HG03558 (cell line): ENCODE data around the gene CASP5.
"Not testable (repeated sequence)": the region's sequence is repeated elsewhere in the genome, so short reads cannot be mapped to it uniquely, and the experiment has no call there.

Source experiments
- ATAC-seq: cut with Tn5 transposase; IDR thresholded peaks from one replicate; pipeline ENCODE4 v1.9.1; 2021; ENCODE audit warnings: moderate number of reproducible peaks; ENCODE audit not compliant: unreplicated experiment; ENCODE audit errors: extremely low read depth

Gene CASP5

DNA sequence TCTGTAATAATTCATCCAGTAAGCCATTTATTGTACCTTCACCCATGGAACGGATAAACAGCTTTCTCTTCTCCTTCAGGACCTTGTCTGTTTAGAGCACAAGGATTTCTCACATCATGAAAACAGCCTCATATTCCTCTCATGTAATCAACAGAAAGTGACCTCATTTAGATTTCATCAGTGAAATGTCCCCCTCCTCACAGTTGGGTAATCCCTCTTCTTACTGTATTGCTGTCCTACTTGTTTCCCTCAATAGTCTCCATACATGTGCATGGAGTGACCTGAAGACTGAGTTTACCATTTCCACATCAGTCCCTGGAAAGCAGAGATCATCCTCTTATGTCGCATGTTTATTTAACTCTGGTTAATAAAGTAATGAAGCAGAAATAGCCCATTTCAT lies 11.4 kb upstream of the CASP5 start:
- not testable (repeated sequence) for ATAC-seq

GRCh38 chr11:105033781-105034180 lies 10.8 kb upstream of the CASP5 start:
- ATAC-seq, result no peak

- ATAC-seq, result no peak
These were observed 10.4 kb upstream of the CASP5 start for GRCh38 chr11:105033343-105033742.

DNA sequence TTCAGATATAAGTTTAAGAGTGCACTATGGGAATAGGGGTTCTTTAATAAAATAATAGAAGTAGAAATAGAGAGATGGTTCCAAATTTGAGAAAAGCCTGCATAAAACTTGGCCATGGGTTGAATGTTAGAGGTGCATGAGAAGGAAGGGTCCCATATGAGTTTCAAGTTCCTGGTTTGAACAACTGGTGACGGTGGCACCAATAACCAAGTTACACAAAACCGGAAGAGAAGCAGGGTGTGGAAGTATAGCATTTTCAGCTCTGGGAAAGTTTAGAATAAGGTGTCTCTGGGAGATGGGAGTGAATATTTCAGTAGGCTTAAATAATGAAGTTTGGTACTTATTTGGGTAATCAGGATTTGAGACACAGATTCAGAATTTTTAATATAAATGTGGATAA lies 9.5 kb upstream of the CASP5 start:
- no peak for ATAC-seq

GRCh38 chr11:105027678-105028077 lies 4.7 kb upstream of the CASP5 start:
- ATAC-seq, result no peak

DNA sequence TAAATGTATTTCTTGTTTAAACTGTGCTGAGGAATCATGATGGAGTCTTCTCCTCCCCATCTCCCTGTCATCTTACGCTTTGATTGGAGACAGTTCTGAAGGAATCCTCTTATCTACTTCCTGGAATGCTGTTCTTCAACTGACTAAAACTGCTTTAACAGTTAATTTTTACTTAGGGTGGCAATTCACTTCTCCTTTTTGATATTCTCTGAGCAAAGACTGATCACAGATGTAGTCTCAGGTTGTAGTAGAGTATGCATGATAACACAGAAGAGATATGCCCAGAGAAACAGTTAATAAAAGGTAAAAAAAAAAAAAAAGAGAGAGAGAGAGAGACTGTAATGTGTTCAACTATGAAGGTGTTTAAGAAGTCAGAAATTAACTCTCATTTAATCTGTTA lies 1.4 kb upstream of the CASP5 start:
- ATAC-seq, result no peak

GRCh38 chr11:105022527-105022926 lies 441 bp downstream of the CASP5 start:
- ATAC-seq, result no peak

GRCh38 chr11:105007463-105007862 lies 15.5 kb downstream of the CASP5 start:
- no peak for ATAC-seq

DNA sequence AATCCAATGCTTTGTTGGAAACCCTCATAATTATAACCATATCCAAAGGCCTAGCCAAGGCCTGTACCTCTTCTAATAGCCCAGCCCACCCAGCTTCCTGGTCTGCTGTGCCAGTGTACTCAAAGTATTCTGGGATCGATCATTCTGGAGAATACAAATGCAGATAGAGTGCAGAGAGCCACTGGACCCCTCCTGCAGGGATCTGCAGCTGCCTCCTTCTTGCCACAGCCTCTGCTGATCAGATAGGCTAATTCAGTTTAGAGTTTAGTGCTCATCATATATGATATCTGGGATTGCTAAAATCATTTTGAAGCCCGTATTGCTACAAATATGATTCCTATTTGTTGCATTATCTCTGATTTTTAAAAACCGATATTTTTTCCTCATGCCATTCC lies 17.5 kb downstream of the CASP5 start:
- ATAC-seq, result no peak

GRCh38 chr11:105004021-105004420 lies 18.9 kb downstream of the CASP5 start:
- ATAC-seq, result no peak

DNA sequence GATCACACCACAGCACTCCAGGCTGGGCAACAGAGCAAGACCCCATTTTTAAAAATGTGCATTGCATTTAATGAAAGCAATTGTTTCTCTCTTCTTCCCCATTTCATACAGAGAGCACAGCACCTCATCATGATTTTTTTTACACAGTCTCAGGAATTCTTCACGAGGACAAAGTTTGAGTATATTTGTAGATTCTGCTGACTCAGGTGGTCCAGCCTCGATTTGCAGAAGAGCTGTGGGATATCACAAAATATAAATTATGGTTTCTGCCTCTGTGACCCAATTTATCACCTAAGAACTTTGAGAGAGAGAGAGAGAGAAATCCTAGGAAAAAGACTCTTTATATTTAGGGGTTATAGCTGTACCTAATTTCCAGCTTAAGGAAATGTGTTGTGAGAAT lies 19.8 kb downstream of the CASP5 start:
- no peak for ATAC-seq

- ATAC-seq, result peak; percentile 87
These were observed 22.2 kb downstream of the CASP5 start for GRCh38 chr11:105000797-105001196.

DNA sequence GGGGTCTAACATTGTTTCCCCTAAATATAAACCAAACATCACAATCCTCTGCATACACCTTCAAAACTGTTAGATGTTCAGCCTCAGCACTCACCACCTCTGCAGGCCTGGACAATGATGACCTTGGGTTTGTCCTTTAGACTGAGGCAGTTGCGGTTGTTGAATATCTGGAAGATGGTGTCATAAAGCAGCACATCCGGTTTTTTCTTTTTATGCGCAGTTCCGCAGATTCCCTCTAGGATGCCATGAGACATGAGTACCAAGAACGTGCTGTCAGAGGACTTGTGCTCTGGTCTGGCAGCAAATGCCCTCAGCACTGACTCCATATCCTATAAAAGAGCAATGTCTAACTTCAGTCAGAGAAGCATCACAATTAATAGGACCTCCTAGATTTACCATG lies 22.8 kb downstream of the CASP5 start:
- no peak for ATAC-seq

- ATAC-seq, result no peak
These were observed 23.2 kb downstream of the CASP5 start for GRCh38 chr11:104999721-105000120.

GRCh38 chr11:104997288-104997687 lies 25.7 kb downstream of the CASP5 start:
- ATAC-seq, result no peak

- no peak for ATAC-seq
These were observed 28.0 kb downstream of the CASP5 start for GRCh38 chr11:104995001-104995408.

- ATAC-seq, result no peak
These were observed 30.2 kb downstream of the CASP5 start for GRCh38 chr11:104992781-104993180.

DNA sequence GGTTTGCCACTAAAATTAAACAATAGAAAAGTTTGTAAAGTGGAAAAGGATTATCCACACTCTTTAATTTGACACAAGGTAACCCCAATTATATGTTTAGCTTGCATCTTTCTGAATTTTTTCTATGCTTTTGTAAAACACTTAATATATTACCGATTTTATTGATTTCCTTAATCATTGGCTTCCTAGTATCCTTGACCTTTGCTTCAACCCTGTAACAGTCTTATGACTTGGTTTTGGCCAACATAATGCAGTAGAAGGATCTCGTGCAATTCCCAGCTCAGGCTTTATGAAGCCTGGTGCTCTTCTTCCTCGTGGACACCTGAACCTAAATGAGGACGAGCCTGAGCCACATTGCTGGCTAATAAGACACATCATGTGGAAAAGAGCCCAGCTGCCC lies 31.0 kb downstream of the CASP5 start:
- ATAC-seq, result no peak

DNA sequence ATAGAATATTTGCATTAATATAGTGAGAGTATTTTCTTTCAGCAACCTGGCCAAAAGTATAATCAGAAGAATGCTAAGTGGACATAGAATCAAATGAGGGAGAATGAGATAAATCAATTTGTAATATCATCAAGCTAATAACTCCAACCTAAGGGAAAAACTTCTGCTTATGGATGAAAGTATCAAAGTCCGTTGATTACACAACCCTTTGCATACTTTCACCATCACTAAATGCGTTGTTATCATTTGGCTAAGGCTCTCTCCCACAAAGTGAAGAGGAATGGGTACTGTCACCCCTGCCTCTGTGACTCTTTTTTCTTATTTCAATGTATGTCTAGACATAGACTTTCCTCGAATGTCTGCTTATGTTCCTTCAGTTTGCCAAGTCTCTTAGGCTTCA lies 38.2 kb downstream of the CASP5 start:
- no peak for ATAC-seq

GRCh38 chr11:104979839-104980238 lies 43.1 kb downstream of the CASP5 start:
- no peak for ATAC-seq

- ATAC-seq, result no peak
These were observed 49.4 kb downstream of the CASP5 start for GRCh38 chr11:104973616-104974015.

DNA sequence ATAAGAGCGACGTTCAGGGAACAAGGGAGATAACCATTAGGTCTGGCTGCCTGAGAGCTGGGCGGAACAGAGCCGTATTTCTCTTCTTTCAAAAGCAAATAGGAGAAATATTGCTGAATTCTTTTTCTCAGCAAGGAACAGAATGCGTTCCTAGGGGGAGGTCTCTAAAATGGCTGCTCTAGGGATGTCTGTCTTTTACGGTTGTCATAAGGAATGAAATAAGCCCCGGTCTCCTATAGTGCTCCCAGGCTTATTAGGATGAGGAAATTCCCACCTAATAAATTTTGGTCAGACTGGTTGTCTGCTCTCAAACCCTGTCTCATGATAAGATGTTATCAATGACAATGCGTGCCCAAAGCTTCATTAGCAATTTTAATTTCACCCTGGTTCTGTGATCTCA lies 50.0 kb downstream of the CASP5 start:
- not testable (repeated sequence) for ATAC-seq

DNA sequence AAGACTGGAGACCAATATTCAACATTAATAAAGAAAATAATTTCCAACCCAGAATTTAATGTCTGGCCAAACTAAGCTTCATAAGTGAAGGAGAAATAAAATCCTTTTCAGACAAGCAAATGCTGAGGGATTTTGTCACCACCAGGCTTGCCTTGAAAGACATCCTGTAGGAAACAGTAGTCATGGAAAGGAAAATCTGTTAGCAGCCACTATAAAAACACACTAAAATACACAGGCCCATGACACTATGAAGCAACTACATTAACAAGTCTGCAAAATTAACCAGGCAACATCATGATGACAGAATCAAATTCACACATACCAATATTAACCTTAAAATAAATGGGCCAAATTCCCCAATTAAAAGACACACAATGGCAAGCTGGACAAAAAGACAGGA lies 52.2 kb downstream of the CASP5 start:
- ATAC-seq, result no peak
